Stimulated activated CD4-positive, alpha-beta T cell treated with anti-CD3 and anti-CD28 coated beads, TNF-alpha, amount 100 ng/mL, for 24 hours (primary cell): ENCODE results near the gene TMPRSS11A.

Source experiments
- DNase-seq, 3 experiments: peaks; one replicate each; pipeline ENCODE4 v3.0.0-alpha.2; 2020; ENCODE audit warnings: low read depth in 3 of 3

TMPRSS11A gene

GRCh38 chr4:67911638-67912037 is 51.7 kb downstream of the TMPRSS11A start:
- DNase-seq = no peak

- DNase-seq = no peak
Measured at GRCh38 chr4:67911141-67911540, 52.2 kb downstream of the TMPRSS11A start.

- no peak for DNase-seq
Measured at GRCh38 chr4:67910585-67910905, 52.7 kb downstream of the TMPRSS11A start.

- DNase-seq = no peak
Measured at GRCh38 chr4:67909905-67910584, 53.2 kb downstream of the TMPRSS11A start.

- no peak for DNase-seq
Measured at GRCh38 chr4:67907650-67908049, 55.6 kb downstream of the TMPRSS11A start.

GRCh38 chr4:67899096-67899495 is 64.2 kb downstream of the TMPRSS11A start:
- DNase-seq = no peak

GRCh38 chr4:67897686-67898085 is 65.6 kb downstream of the TMPRSS11A start:
- DNase-seq = no peak

GRCh38 chr4:67896421-67897065 is 66.8 kb downstream of the TMPRSS11A start:
- no peak for DNase-seq

- DNase-seq = no peak
Measured at GRCh38 chr4:67894659-67895058, 68.6 kb downstream of the TMPRSS11A start.

GRCh38 chr4:67892905-67893304 is 70.4 kb downstream of the TMPRSS11A start:
- no peak for DNase-seq

- no peak for DNase-seq
Measured at GRCh38 chr4:67892253-67892652, 71.0 kb downstream of the TMPRSS11A start.

GRCh38 chr4:67891645-67892044 is 71.6 kb downstream of the TMPRSS11A start:
- DNase-seq = no peak

- no peak for DNase-seq
Measured at GRCh38 chr4:67886281-67886680, 77.0 kb downstream of the TMPRSS11A start.

- no peak for DNase-seq
Measured at GRCh38 chr4:67885762-67886161, 77.5 kb downstream of the TMPRSS11A start.

- no peak for DNase-seq
Measured at GRCh38 chr4:67884701-67885100, 78.6 kb downstream of the TMPRSS11A start.

- DNase-seq = no peak
Measured at GRCh38 chr4:67883902-67884301, 79.4 kb downstream of the TMPRSS11A start, which contains the start of gene TMPRSS11D. Gene TMPRSS11D (minus strand): TSS chr4:67884002. CDS start chr4:67883933, 69 bp downstream.

- no peak for DNase-seq
Measured at GRCh38 chr4:67883458-67883857, 79.8 kb downstream of the TMPRSS11A start.

GRCh38 chr4:67880866-67881610 is 82.3 kb downstream of the TMPRSS11A start:
- no peak for DNase-seq

GRCh38 chr4:67879486-67879885 is 83.8 kb downstream of the TMPRSS11A start:
- DNase-seq = no peak

GRCh38 chr4:67877086-67877485 is 86.2 kb downstream of the TMPRSS11A start:
- no peak for DNase-seq

- DNase-seq = no peak
Measured at GRCh38 chr4:67874986-67875385, 88.3 kb downstream of the TMPRSS11A start.

- DNase-seq = no peak
Measured at GRCh38 chr4:67873116-67873515, 90.2 kb downstream of the TMPRSS11A start.

- DNase-seq = no peak
Measured at GRCh38 chr4:67871867-67872266, 91.4 kb downstream of the TMPRSS11A start.
